Measurements from ENCODE around the gene SLA2.
A peak's percentile ranks its signal among the peaks of the same experiment; 100 is the strongest.
"Not testable (repeated sequence)": the region's sequence is repeated elsewhere in the genome, so short reads cannot be mapped to it uniquely, and the experiment has no call there.

SLA2 gene, protein sequence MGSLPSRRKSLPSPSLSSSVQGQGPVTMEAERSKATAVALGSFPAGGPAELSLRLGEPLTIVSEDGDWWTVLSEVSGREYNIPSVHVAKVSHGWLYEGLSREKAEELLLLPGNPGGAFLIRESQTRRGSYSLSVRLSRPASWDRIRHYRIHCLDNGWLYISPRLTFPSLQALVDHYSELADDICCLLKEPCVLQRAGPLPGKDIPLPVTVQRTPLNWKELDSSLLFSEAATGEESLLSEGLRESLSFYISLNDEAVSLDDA
- total RNA-seq, result 56.8 to 71.4 (median 58.6) reads per million in 3 donors

DNA sequence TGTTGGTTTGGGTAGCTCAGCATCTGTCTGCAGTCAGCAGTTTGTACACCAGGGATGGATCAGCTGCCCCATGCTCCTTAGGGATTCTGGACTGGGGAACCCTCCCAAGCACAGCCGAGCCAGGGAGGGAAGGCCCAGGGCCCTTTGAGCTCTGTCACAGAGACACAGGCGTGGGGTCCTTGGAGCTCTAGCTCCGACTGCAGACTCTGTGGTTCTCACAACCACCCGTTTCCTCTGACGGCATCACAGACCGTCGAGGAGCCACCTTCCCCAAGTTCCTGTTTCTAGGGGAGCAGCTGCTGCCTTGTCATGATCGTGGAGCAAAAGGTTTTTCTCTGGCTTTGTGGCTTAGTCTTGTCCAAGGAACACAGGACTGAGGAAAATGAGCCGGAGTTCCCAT is at the start of gene SLA2:
Gene SLA2, minus strand, starts transcription at position 199 of the 400 bp plus-strand sequence. CDS start 4,861 bp downstream, outside the sequence.
- no peaks in the 10 kb centered on the region for H3K9me3 ChIP-seq (ENCODE audit: control insufficient read depth, low read length)
- peaks cover 4% of the 10 kb centered on the region for H3K36me3 ChIP-seq (ENCODE audit: control insufficient read depth, insufficient read depth, low read length)
- peak within 1 kb of the TSS; percentile 71 for H3K27ac ChIP-seq (ENCODE audit: insufficient read depth, low read length, poor library complexity, severe bottlenecking)
- DNase-seq, result peak; percentile 42 to 58 (median 51)
- peaks cover 31% of the 10 kb centered on the region for H3K4me1 ChIP-seq (ENCODE audit: control insufficient read depth, insufficient read depth, low read length, poor library complexity, severe bottlenecking)
- H3K27me3 ChIP-seq (replicated peaks; ENCODE audit: control insufficient read depth, insufficient read depth, low read length, poor library complexity, severe bottlenecking), result no peaks in the 10 kb centered on the region
- H3K4me3 ChIP-seq (ENCODE audit: insufficient read depth, low read depth, low read length, poor library complexity, severe bottlenecking), result peak within 1 kb of the TSS; percentile 61

DNA sequence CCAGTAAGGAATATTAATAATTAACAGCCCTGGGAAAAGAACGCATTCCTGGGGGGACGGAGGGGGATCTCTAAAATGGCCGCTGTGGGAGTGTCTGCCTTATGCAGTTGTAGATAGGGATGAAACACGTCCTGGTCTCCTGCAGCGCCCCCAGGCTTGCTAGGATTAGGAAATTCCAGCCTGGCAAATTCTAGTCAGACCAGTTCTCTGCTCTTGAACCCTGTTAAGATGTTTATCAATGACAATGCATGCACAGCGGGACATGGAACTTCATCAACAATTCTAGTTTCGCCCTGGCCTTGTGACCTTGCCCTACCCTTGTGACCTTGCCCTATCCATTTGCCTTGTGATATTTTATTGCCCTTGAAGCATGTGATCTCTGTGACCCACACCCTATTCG is 49.5 kb upstream of the SLA2 start:
- H3K36me3 ChIP-seq (ENCODE audit: control insufficient read depth, insufficient read depth, low read length); H3K9me3 ChIP-seq (ENCODE audit: control insufficient read depth, low read length); H3K27me3 ChIP-seq (replicated peaks; ENCODE audit: control insufficient read depth, insufficient read depth, low read length, poor library complexity, severe bottlenecking); H3K27ac ChIP-seq (ENCODE audit: insufficient read depth, low read length, poor library complexity, severe bottlenecking); DNase-seq; H3K4me3 ChIP-seq (ENCODE audit: insufficient read depth, low read depth, low read length, poor library complexity, severe bottlenecking); H3K4me1 ChIP-seq (ENCODE audit: control insufficient read depth, insufficient read depth, low read length, poor library complexity, severe bottlenecking): not testable (repeated sequence)

DNA sequence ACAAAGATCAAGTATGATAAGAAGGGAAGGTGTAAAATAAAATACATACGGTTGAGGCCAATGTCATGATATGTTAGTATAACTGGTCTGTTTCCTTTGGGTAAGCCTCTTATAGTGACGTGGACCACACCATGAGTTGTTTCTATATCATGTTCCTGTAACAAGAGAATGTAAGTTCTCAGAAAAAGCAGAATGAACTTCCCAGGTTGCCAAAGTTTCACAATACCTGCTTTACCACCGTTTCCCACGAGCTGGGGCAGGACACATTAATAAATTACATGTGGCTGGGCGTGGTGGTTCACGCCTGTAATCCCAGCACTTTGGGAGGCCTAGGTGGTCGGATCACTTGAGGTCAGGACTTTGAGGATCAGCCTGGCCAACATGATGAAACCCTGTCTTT is 42.6 kb upstream of the SLA2 start:
- Histone ChIP-seq H3K27me3 (replicated peaks; ENCODE audit: control insufficient read depth, insufficient read depth, low read length, poor library complexity, severe bottlenecking) (no peaks in the 10 kb centered on the region), H3K27ac (ENCODE audit: insufficient read depth, low read length, poor library complexity, severe bottlenecking) (no peak overlapping the region), H3K9me3 (ENCODE audit: control insufficient read depth, low read length) (no peaks in the 10 kb centered on the region), H3K4me1 (ENCODE audit: control insufficient read depth, insufficient read depth, low read length, poor library complexity, severe bottlenecking) (no peaks in the 10 kb centered on the region), H3K36me3 (ENCODE audit: control insufficient read depth, insufficient read depth, low read length) (no peaks in the 10 kb centered on the region), H3K4me3 (ENCODE audit: insufficient read depth, low read depth, low read length, poor library complexity, severe bottlenecking) (no peak overlapping the region)
- DNase-seq, result no peak

DNA sequence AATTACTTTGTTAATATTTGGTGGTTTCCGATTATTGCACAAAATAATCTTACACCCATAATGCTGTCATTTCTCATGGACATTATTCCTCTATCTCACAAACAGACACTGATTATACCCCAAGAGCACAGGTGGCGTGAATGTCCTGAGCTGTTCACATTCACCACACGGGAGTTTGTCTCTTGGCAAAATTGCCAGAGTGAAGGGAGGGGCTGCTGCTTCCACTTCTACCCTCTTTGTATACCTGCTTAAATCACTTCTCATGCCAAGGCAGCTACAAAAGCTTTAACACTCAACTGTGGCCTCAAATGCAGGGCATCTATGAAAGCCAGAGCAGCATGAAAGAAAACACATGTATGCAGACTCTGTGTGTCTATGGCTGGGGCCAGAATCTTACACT is 41.9 kb upstream of the SLA2 start:
- Histone ChIP-seq H3K27me3 (replicated peaks; ENCODE audit: control insufficient read depth, insufficient read depth, low read length, poor library complexity, severe bottlenecking) (no peaks in the 10 kb centered on the region), H3K9me3 (ENCODE audit: control insufficient read depth, low read length) (no peaks in the 10 kb centered on the region), H3K36me3 (ENCODE audit: control insufficient read depth, insufficient read depth, low read length) (no peaks in the 10 kb centered on the region), H3K4me3 (ENCODE audit: insufficient read depth, low read depth, low read length, poor library complexity, severe bottlenecking) (no peak overlapping the region), H3K27ac (ENCODE audit: insufficient read depth, low read length, poor library complexity, severe bottlenecking) (no peak overlapping the region), H3K4me1 (ENCODE audit: control insufficient read depth, insufficient read depth, low read length, poor library complexity, severe bottlenecking) (no peaks in the 10 kb centered on the region)
- DNase-seq, result no peak

DNA sequence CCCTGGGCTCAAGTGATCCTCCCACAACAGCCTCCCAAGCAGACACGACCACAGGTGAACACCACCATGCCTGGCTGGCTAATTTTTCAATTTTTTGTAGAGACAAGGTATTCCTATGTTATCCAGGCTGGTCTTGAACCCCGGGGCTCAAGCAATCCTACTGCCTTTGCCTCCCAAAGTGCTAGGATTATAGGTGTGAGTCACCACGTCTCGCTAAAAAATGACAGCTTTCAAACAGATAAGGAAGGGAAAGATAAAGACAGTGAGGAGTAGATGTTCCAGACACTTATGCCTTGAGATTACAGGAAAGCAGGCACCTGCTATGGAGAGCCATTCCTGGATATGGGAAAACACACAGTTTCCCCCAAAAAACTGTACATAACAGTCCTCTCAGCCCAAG is 40.9 kb upstream of the SLA2 start:
- Histone ChIP-seq H3K36me3 (ENCODE audit: control insufficient read depth, insufficient read depth, low read length) (no peaks in the 10 kb centered on the region), H3K27ac (ENCODE audit: insufficient read depth, low read length, poor library complexity, severe bottlenecking) (no peak overlapping the region), H3K4me3 (ENCODE audit: insufficient read depth, low read depth, low read length, poor library complexity, severe bottlenecking) (no peak overlapping the region), H3K4me1 (ENCODE audit: control insufficient read depth, insufficient read depth, low read length, poor library complexity, severe bottlenecking) (no peaks in the 10 kb centered on the region), H3K9me3 (ENCODE audit: control insufficient read depth, low read length) (no peaks in the 10 kb centered on the region), H3K27me3 (replicated peaks; ENCODE audit: control insufficient read depth, insufficient read depth, low read length, poor library complexity, severe bottlenecking) (no peaks in the 10 kb centered on the region)
- DNase-seq, result no peak

DNA sequence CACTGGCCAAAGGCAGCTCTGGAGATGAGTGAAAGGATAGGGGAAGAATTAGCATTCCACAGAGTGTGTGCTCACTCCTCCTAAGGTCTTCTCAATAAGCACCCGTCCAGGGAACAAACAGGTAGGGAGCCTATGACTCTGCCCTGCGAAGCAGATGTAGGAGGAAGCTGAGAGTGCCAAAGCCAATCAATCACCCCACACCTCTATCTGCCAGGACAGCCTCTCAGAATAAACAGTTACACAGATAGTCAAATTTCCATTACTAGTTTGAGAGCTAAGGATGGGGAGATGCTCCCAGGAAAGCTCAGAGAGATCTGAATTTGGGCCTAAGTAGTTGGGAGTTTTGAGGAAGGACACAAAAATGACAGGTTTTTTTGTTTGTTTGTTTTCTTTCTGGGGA is 40.5 kb upstream of the SLA2 start:
- no peak for DNase-seq
- no peak overlapping the region for H3K4me3 ChIP-seq (ENCODE audit: insufficient read depth, low read depth, low read length, poor library complexity, severe bottlenecking)

DNA sequence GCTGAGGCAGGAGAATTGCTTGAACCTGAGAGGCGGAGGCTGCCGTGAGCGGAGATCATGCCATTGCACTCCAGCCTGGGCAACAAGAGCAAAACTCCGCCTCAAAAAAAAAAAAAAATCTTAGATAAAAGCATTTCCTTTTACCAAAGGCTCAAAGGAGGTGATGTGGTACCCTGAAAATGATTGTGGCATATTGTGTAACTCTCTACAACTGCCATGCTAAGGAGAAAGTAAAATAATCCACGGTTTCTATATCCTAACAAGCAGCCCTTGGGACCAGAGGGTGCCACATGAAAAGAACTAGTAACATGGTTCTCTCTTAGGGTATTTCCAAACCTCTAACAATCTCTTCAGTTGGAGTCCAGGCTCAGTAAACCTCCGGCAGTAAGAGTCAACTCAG is 38.8 kb upstream of the SLA2 start:
- Histone ChIP-seq H3K36me3 (ENCODE audit: control insufficient read depth, insufficient read depth, low read length) (peaks cover 5% of the 10 kb centered on the region), H3K27me3 (replicated peaks; ENCODE audit: control insufficient read depth, insufficient read depth, low read length, poor library complexity, severe bottlenecking) (no peaks in the 10 kb centered on the region), H3K27ac (ENCODE audit: insufficient read depth, low read length, poor library complexity, severe bottlenecking) (no peak overlapping the region), H3K4me1 (ENCODE audit: control insufficient read depth, insufficient read depth, low read length, poor library complexity, severe bottlenecking) (no peaks in the 10 kb centered on the region), H3K9me3 (ENCODE audit: control insufficient read depth, low read length) (no peaks in the 10 kb centered on the region), H3K4me3 (ENCODE audit: insufficient read depth, low read depth, low read length, poor library complexity, severe bottlenecking) (no peak overlapping the region)
- no peak for DNase-seq

More for the DNA sequence above, 40.5 kb upstream of the SLA2 start:
- Histone ChIP-seq H3K4me1 (ENCODE audit: control insufficient read depth, insufficient read depth, low read length, poor library complexity, severe bottlenecking) (no peaks in the 10 kb centered on the region), H3K27me3 (replicated peaks; ENCODE audit: control insufficient read depth, insufficient read depth, low read length, poor library complexity, severe bottlenecking) (no peaks in the 10 kb centered on the region), H3K9me3 (ENCODE audit: control insufficient read depth, low read length) (no peaks in the 10 kb centered on the region), H3K27ac (ENCODE audit: insufficient read depth, low read length, poor library complexity, severe bottlenecking) (no peak overlapping the region), H3K36me3 (ENCODE audit: control insufficient read depth, insufficient read depth, low read length) (no peaks in the 10 kb centered on the region)

- H3K27ac ChIP-seq (ENCODE audit: insufficient read depth, low read length, poor library complexity, severe bottlenecking), result no peak overlapping the region
- H3K9me3 ChIP-seq (ENCODE audit: control insufficient read depth, low read length), result no peaks in the 10 kb centered on the region
- no peak for DNase-seq
Measured at GRCh38 chr20:36682311-36682710, 36.3 kb upstream of the SLA2 start.

GRCh38 chr20:36677422-36677771 is 31.4 kb upstream of the SLA2 start:
- Histone ChIP-seq H3K4me3 (ENCODE audit: insufficient read depth, low read depth, low read length, poor library complexity, severe bottlenecking) (no peak overlapping the region), H3K27ac (ENCODE audit: insufficient read depth, low read length, poor library complexity, severe bottlenecking) (no peak overlapping the region), H3K9me3 (ENCODE audit: control insufficient read depth, low read length) (no peaks in the 10 kb centered on the region), H3K27me3 (replicated peaks; ENCODE audit: control insufficient read depth, insufficient read depth, low read length, poor library complexity, severe bottlenecking) (no peaks in the 10 kb centered on the region), H3K36me3 (ENCODE audit: control insufficient read depth, insufficient read depth, low read length) (peaks cover 5% of the 10 kb centered on the region), H3K4me1 (ENCODE audit: control insufficient read depth, insufficient read depth, low read length, poor library complexity, severe bottlenecking) (no peaks in the 10 kb centered on the region)
- no peak for DNase-seq

More at GRCh38 chr20:36682311-36682710, 36.3 kb upstream of the SLA2 start:
- peaks cover 5% of the 10 kb centered on the region for H3K36me3 ChIP-seq (ENCODE audit: control insufficient read depth, insufficient read depth, low read length)
- no peaks in the 10 kb centered on the region for H3K4me1 ChIP-seq (ENCODE audit: control insufficient read depth, insufficient read depth, low read length, poor library complexity, severe bottlenecking)
- H3K4me3 ChIP-seq (ENCODE audit: insufficient read depth, low read depth, low read length, poor library complexity, severe bottlenecking), result no peak overlapping the region
- no peaks in the 10 kb centered on the region for H3K27me3 ChIP-seq (replicated peaks; ENCODE audit: control insufficient read depth, insufficient read depth, low read length, poor library complexity, severe bottlenecking)

DNA sequence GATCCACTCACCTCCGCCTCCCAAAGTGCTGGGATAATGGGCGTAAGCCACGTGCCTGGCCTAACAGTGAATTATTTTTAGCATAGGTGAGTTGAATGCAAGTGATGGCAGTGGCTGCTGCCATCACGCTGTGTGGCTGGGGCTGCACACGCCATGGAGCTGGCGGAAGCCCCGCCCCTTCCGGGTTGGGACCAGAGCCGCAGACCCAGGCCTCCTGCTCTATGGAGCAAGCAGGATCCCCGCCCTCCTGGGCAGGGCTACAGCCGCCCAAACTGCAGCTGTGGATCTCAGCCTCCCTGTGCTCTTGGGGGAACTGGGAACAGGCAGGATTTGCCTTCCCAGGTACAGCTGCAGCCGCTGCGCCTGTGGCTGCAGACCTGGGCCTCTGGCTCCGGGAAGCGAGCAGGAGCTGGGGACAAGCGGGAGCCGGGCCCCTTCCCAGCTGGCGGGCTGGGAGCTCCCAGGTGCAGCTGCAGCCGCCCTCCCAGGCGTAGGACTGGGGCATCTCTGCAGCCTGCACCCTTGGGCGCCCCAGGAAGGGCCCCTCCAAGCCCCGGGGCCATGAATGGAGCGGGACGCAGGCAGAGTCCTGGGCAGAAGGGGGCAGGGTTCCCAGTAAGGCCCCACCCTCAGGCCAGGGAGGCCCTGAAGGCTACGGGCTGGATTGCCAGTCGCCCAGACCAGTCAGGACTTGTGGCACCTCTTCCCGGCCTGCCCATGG is 30.9 kb upstream of the SLA2 start:
- Histone ChIP-seq H3K36me3 (ENCODE audit: control insufficient read depth, insufficient read depth, low read length) (peaks cover 5% of the 10 kb centered on the region), H3K9me3 (ENCODE audit: control insufficient read depth, low read length) (no peaks in the 10 kb centered on the region), H3K27me3 (replicated peaks; ENCODE audit: control insufficient read depth, insufficient read depth, low read length, poor library complexity, severe bottlenecking) (no peaks in the 10 kb centered on the region), H3K27ac (ENCODE audit: insufficient read depth, low read length, poor library complexity, severe bottlenecking) (no peak overlapping the region), H3K4me3 (ENCODE audit: insufficient read depth, low read depth, low read length, poor library complexity, severe bottlenecking) (no peak overlapping the region), H3K4me1 (ENCODE audit: control insufficient read depth, insufficient read depth, low read length, poor library complexity, severe bottlenecking) (no peaks in the 10 kb centered on the region)
- DNase-seq, result no peak

Data from effector memory CD4-positive, alpha-beta T cell (primary cell).